ENCODE results near the gene CEACAM18.

GRCh38 chr19:51440846-51441409, 37.4 kb upstream of the CEACAM18 start:
- TF ChIP-seq ZC3H11A (IDR thresholded peaks at IDR 0.05) (no peak), POLR2AphosphoS2 (conservative IDR thresholded peaks at IDR 0.05; ENCODE audit: low read length) (no peak), CTCF (IDR thresholded peaks at IDR 0.05) (no peak), POLR2A (IDR thresholded peaks at IDR 0.05; ENCODE audit: low read length) (no peak), RCOR1 (IDR thresholded peaks at IDR 0.05; ENCODE audit: low read depth, low read length) (no peak), PBX3 (IDR thresholded peaks at IDR 0.05) (no peak), CHD2 (IDR thresholded peaks at IDR 0.05; ENCODE audit: low read length, partially characterized antibody) (no peak), SMC3 (IDR thresholded peaks at IDR 0.05) (no peak), ZSCAN20 (CRISPR knock-in tag; IDR thresholded peaks at IDR 0.05) (no peak)
